Osteoblast (primary cell): Measurements from ENCODE around the gene TIMM17A. TPM values are rescaled to one million over a fixed set of nuclear protein-coding genes. Genes with fewer than 3 reads are reported as not detected.

ENCODE experiments used
- DNase-seq: peaks from one replicate; pipeline ENCODE4 v3.0.0; 2011; ENCODE audit warnings: low spot score, mixed read lengths; ENCODE audit not compliant: insufficient read length; ENCODE audit errors: missing footprints
- H2AFZ ChIP-seq: 2 replicates; pipeline ENCODE4 v1.6.0; 2011; ENCODE audit warnings: mild to moderate bottlenecking, low read length
- H3K27ac ChIP-seq: 2 replicates; pipeline ENCODE4 v1.5.1; 2011; ENCODE audit warnings: mild to moderate bottlenecking, low read depth, low read length, moderate library complexity
- H3K27me3 ChIP-seq: 2 replicates; pipeline ENCODE4 v1.6.0; 2012; ENCODE audit warnings: mild to moderate bottlenecking, control low read depth, inconsistent platforms, low read length, moderate library complexity; ENCODE audit not compliant: insufficient read depth
- H3K36me3 ChIP-seq: 2 replicates; pipeline ENCODE4 v1.5.1; 2011; ENCODE audit warnings: mild to moderate bottlenecking, low read length, control low read depth, moderate library complexity; ENCODE audit not compliant: insufficient read depth
- H3K4me1 ChIP-seq: 2 replicates; pipeline ENCODE4 v1.5.1; 2011; ENCODE audit warnings: mild to moderate bottlenecking, low read length, control low read depth, moderate library complexity; ENCODE audit not compliant: insufficient read depth
- H3K4me2 ChIP-seq: 2 replicates; pipeline ENCODE4 v1.6.0; 2011; ENCODE audit warnings: mild to moderate bottlenecking, low read length; ENCODE audit not compliant: insufficient read depth
- H3K4me3 ChIP-seq: fragments of 200-600 bp; sonication (generic); 3 replicates; pipeline ENCODE4 v1.5.1; 2012; ENCODE audit warnings: mild to moderate bottlenecking, low read length, inconsistent platforms; ENCODE audit not compliant: insufficient read depth
- H3K79me2 ChIP-seq: 2 replicates; pipeline ENCODE4 v1.6.0; 2012; ENCODE audit warnings: mild to moderate bottlenecking, low read length, control low read depth, inconsistent platforms; ENCODE audit not compliant: insufficient read depth
- H3K9me3 ChIP-seq: 2 replicates; pipeline ENCODE4 v1.5.1; 2011; ENCODE audit warnings: low read depth, low read length, control low read depth
- H4K20me1 ChIP-seq: 2 replicates; pipeline ENCODE4 v1.6.0; 2012; ENCODE audit warnings: mild to moderate bottlenecking, low read length, control low read depth; ENCODE audit not compliant: insufficient read depth
- CTCF ChIP-seq: IDR thresholded peaks from 2 replicates; pipeline ENCODE4 v1.5.1; 2011; ENCODE audit warnings: mild to moderate bottlenecking, low read depth, low read length, moderate library complexity; ENCODE audit errors: extremely low read depth
- total RNA-seq: library from RNA; depleted of rRNA; stranded (reverse); fragments of >200 nt; gene quantifications from 2 replicates; pipeline ENCODE4 v1.2.3, GENCODE V29; 2012

TIMM17A gene
- total RNA-seq, 1 donor, result 38.7 TPM

- H3K4me3 ChIP-seq, result peak overlapping the region; percentile 86
- peak; percentile 49 for DNase-seq
- peaks cover 32% of the 10 kb centered on the region for H3K79me2 ChIP-seq
- H2AFZ ChIP-seq, result no peak overlapping the region
- H3K27me3 ChIP-seq, result no peaks in the 10 kb centered on the region
- H3K27ac ChIP-seq, result no peak overlapping the region
- no peaks in the 10 kb centered on the region for H3K36me3 ChIP-seq
- H3K4me1 ChIP-seq, result peaks cover 51% of the 10 kb centered on the region
- no peaks in the 10 kb centered on the region for H3K9me3 ChIP-seq
- H4K20me1 ChIP-seq, result peaks cover 20% of the 10 kb centered on the region
- peak; percentile 66 for TF ChIP-seq CTCF
- peak overlapping the region; percentile 89 for H3K4me2 ChIP-seq
Observed at GRCh38 chr1:201945157-201945556, 10.1 kb upstream of the TIMM17A start.

DNA sequence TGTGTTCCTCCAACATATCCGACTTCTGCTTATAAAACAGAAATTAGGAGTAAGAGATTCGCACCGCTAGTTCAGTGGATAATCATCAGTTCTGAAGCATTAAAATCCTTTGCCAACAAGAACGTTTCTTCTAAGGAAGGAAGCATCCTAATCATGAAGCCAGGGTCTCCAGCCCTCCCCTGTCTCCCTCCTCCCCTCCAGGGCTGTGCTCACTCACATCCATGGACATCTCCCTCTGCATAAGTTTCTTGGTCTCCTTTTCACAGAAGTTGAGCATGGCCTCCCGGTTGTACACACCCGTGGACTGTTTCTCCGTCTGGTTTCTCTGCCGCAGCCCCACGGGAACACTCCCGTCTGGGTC is 9.5 kb upstream of the TIMM17A start:
- Histone ChIP-seq H2AFZ (peak overlapping the region; percentile 73), H3K4me1 (peaks cover 52% of the 10 kb centered on the region), H3K4me2 (peak overlapping the region; percentile 89), H3K36me3 (no peaks in the 10 kb centered on the region), H3K27ac (peak overlapping the region; percentile 90), H3K9me3 (no peaks in the 10 kb centered on the region), H3K79me2 (peaks cover 32% of the 10 kb centered on the region), H3K4me3 (peak overlapping the region; percentile 86), H4K20me1 (peaks cover 20% of the 10 kb centered on the region), H3K27me3 (no peaks in the 10 kb centered on the region)
- no peak for DNase-seq
- no peak for TF ChIP-seq CTCF

DNA sequence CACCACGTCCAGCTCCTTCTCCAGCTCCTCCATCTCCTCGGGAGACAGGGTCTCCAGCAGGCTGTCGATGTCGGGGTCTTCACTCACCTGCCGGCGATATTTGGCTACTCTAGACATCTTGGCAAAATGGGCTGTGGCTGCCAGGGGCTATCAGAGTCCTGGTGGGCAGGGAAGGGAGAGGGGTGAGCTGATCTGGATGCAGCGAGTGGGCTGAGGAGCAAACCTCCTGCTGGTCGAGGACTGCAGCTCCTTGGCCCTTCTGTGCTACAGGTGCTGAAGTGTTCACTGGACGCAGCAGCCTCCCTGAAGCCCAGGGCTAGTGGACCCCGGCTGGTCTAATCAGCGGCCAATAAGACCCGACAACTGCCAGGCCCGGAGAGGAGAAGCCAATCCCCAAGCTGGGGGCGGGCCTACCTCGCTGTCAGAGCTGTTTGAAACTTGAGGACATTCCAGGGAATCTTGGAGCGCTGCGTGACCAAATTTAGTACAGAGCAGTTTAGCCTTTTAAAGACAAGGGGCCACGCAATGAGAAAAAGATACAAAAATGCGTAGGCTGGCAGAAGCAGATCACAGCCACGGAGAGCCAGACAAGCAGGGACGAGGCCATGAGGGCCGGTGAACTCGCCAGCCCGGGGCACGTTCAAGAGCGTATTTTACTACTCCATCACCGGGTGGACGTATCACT is 8.9 kb upstream of the TIMM17A start, which contains the start of gene LMOD1:
TSS of gene LMOD1 (minus strand) at position 325 of the 685 bp plus-strand sequence. CDS start at position 117, 208 bp downstream.
- Histone ChIP-seq H3K4me2 (peak within 1 kb of the TSS; percentile 89), H3K4me1 (peaks cover 52% of the 10 kb centered on the region), H3K27me3 (no peaks in the 10 kb centered on the region), H3K79me2 (peaks cover 32% of the 10 kb centered on the region), H3K9me3 (no peaks in the 10 kb centered on the region), H3K36me3 (no peaks in the 10 kb centered on the region), H4K20me1 (peaks cover 20% of the 10 kb centered on the region), H2AFZ (peak within 1 kb of the TSS; percentile 79), H3K4me3 (peak within 1 kb of the TSS; percentile 86), H3K27ac (peak within 1 kb of the TSS; percentile 90)
- DNase-seq, result peak; percentile 91
- no peak for TF ChIP-seq CTCF

DNA sequence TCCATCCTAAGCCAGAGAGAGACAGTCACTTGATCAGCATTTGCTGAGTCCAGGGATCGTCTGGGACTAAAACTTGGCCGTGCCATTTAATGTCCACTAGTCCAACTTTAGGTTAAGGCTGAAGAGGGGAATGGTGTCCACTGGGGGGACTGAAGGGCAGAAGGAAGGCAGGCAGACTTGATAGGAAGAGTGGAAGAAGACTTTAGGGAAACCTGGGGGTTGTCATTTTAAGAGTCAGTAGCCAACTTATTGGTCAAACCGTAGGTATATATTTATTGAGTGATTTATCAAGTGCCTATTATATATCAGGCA is 7.7 kb upstream of the TIMM17A start:
- Histone ChIP-seq H4K20me1 (peaks cover 17% of the 10 kb centered on the region), H3K27ac (peak overlapping the region; percentile 90), H3K36me3 (no peaks in the 10 kb centered on the region), H3K4me1 (peaks cover 49% of the 10 kb centered on the region), H3K4me3 (peak overlapping the region; percentile 86), H3K27me3 (no peaks in the 10 kb centered on the region), H3K79me2 (peaks cover 28% of the 10 kb centered on the region), H2AFZ (peak overlapping the region; percentile 79), H3K4me2 (peak overlapping the region; percentile 89), H3K9me3 (no peaks in the 10 kb centered on the region)
- peak; percentile 15 for TF ChIP-seq CTCF
- no peak for DNase-seq
